HepG2 (cell line): Measurements from ENCODE around the gene TAS2R60. TPM values are rescaled to one million over a fixed set of nuclear protein-coding genes. Genes with fewer than 3 reads are reported as not detected.

Source experiments
- ARID4A ChIP-seq: sonication (generic); formaldehyde crosslinking; IDR thresholded peaks from 2 replicates; pipeline ENCODE4 v1.5.0; 2020; ENCODE audit warnings: mild to moderate bottlenecking, missing genetic modification reagents, borderline replicate concordance
- CHCHD3 ChIP-seq: sonication (generic); formaldehyde crosslinking; IDR thresholded peaks from 2 replicates; pipeline ENCODE4 v1.8.0; 2022; ENCODE audit warnings: mild to moderate bottlenecking, missing genetic modification reagents, moderate library complexity
- FOXP4 ChIP-seq: sonication (generic); formaldehyde crosslinking; IDR thresholded peaks from 2 replicates; pipeline ENCODE4 v1.4.0; 2020; ENCODE audit warnings: missing genetic modification reagents
- PATZ1 ChIP-seq: sonication (generic); formaldehyde crosslinking; IDR thresholded peaks from 2 replicates; pipeline ENCODE4 v1.4.0; 2020; ENCODE audit warnings: missing genetic modification reagents
- PBX3 ChIP-seq: sonication (generic); formaldehyde crosslinking; IDR thresholded peaks from 2 replicates; pipeline ENCODE4 v1.8.1; 2023; ENCODE audit warnings: missing genetic modification reagents, inconsistent platforms, borderline replicate concordance
- TAF1 ChIP-seq: sonication (generic); formaldehyde crosslinking; IDR thresholded peaks from 2 replicates; pipeline ENCODE4 v1.4.0; 2020; ENCODE audit warnings: missing genetic modification reagents
- TEAD2 ChIP-seq: sonication (generic); formaldehyde crosslinking; IDR thresholded peaks from 2 replicates; pipeline ENCODE4 v1.9.0; 2021; ENCODE audit warnings: missing genetic modification reagents
- TFE3 ChIP-seq: IDR thresholded peaks from 2 replicates; pipeline ENCODE4 v1.6.1; 2016
- ZHX1 ChIP-seq: sonication (generic); formaldehyde crosslinking; IDR thresholded peaks from 2 replicates; pipeline ENCODE4 v1.8.1; 2022; ENCODE audit warnings: low read depth, mild to moderate bottlenecking, missing genetic modification reagents
- ZNF225 ChIP-seq: sonication (generic); formaldehyde crosslinking; IDR thresholded peaks from 2 replicates; pipeline ENCODE4 v1.4.0; 2020; ENCODE audit warnings: mild to moderate bottlenecking, missing genetic modification reagents
- ZNF7 ChIP-seq: IDR thresholded peaks from 2 replicates; pipeline ENCODE4 v1.6.1; 2016; ENCODE audit warnings: missing biosample characterization, missing genetic modification reagents
- ZNF879 ChIP-seq: sonication (generic); formaldehyde crosslinking; IDR thresholded peaks from 2 replicates; pipeline ENCODE4 v1.8.1; 2023; ENCODE audit warnings: missing genetic modification reagents
- polyA plus RNA-seq, 8 experiments: library from polyadenylated mRNA; depleted of rRNA in 3 of 8; stranded (reverse) in 7 of 8; unstranded in 1 of 8; fragments of >200 nt; fragmentation: Illumina TruSeq in 4 of 8; extraction: Trizol in 4 of 8; gene quantifications; 2 replicates each; pipeline versions ENCODE4 v1.2.1 to v1.2.3, GENCODE V29; 2011 to 2016; ENCODE audit warnings: low read depth in 4 of 8, missing spikeins in 1 of 8, mixed read lengths in 1 of 8; ENCODE audit not compliant: insufficient read depth in 1 of 8
- total RNA-seq, 5 experiments: library from RNA; depleted of rRNA; stranded (reverse); fragments of >200 nt; fragmentation: Illumina TruSeq; extraction: Trizol; gene quantifications; 2 replicates each; pipeline ENCODE4 v1.2.3, GENCODE V29; 2016; ENCODE audit warnings: low read depth in 1 of 5

The TAS2R60 gene
- total and polyA plus RNA-seq, 2 of the 13 experiments (the other 11 are each of a cell fraction or from before 2014, with no cell fraction given), result not detected

- TF ChIP-seq ZHX1 (CRISPR knock-in tag), result 0 out of 2 replicates have a peak, but pooled peaks have one; percentile 3
- no peak for TF ChIP-seq ZNF879 (CRISPR knock-in tag)
- peak; percentile 82 for TF ChIP-seq FOXP4
- no peak for TF ChIP-seq CHCHD3 (CRISPR knock-in tag)
- no peak for TF ChIP-seq TEAD2 (CRISPR knock-in tag)
- TF ChIP-seq TFE3 (CRISPR knock-in tag), result no peak
- TF ChIP-seq ARID4A (CRISPR knock-in tag), result no peak; the same call in 1 of the 2 replicates
- TF ChIP-seq TAF1 (CRISPR knock-in tag), result peak; percentile 15; the same call in 1 of the 2 replicates
- TF ChIP-seq ZNF7, result no peak
- TF ChIP-seq ZNF225 (CRISPR knock-in tag), result no peak
- TF ChIP-seq PBX3 (CRISPR knock-in tag), result no peak
- TF ChIP-seq PATZ1, result peak; percentile 75
Measured at GRCh38 chr7:143395187-143396149, 47.8 kb upstream of the TAS2R60 start (continued).
